Measurements from ENCODE around the gene MAPK8. TPM values are rescaled to one million over a fixed set of nuclear protein-coding genes. Genes with fewer than 3 reads are reported as not detected.

MAPK8 gene
- total and polyA plus RNA-seq, 9 of the 15 experiments (the other 6 are each of a cell fraction or from before 2014, with no cell fraction given) = 6.4 to 159 (median 71.0) TPM

DNA sequence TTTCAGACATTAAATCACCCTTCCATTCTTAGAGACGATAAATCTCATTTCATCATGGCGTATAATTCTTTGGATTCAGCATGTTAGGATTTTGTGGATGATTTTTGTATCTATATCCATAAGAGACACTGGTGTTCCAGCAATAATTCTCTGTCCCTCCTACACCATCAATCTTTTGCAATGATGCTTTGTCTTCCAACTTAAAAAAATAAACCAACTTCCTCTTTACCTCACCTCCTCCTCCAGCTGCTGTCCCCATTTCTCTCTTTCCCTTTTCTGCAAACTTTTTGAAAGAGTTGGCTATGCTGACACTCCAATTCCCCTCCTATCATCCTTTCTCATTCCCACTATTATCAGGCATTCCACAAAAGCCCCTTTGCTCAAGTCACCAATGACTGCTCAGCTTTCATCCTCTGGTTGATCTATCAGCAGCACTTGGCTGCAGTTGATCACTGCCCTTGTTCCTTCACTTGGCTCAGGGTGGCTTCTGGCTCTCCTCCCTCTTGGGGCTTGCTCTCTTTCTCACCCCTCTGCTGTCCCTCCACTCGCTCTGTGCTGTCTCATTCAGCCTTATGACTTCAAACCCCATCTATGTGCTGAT, 168.4 kb downstream of the MAPK8 start (continued):
- TF ChIP-seq AFF1 (IDR thresholded peaks at IDR 0.05; ENCODE audit: low read depth in 1 of 2, partially characterized antibody in 2 of 2) = no peak
- TF ChIP-seq, protein P1, sequence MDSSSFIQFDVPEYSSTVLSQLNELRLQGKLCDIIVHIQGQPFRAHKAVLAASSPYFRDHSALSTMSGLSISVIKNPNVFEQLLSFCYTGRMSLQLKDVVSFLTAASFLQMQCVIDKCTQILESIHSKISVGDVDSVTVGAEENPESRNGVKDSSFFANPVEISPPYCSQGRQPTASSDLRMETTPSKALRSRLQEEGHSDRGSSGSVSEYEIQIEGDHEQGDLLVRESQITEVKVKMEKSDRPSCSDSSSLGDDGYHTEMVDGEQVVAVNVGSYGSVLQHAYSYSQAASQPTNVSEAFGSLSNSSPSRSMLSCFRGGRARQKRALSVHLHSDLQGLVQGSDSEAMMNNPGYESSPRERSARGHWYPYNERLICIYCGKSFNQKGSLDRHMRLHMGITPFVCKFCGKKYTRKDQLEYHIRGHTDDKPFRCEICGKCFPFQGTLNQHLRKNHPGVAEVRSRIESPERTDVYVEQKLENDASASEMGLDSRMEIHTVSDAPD (CRISPR knock-in tag; IDR thresholded peaks at IDR 0.05) = no peak
- TF ChIP-seq CGGBP1 (CRISPR knock-in tag; IDR thresholded peaks at IDR 0.05) = no peak
- no peak for TF ChIP-seq RUNX1 (IDR thresholded peaks at IDR 0.05; ENCODE audit: low read depth)
- TF ChIP-seq, protein P2, sequence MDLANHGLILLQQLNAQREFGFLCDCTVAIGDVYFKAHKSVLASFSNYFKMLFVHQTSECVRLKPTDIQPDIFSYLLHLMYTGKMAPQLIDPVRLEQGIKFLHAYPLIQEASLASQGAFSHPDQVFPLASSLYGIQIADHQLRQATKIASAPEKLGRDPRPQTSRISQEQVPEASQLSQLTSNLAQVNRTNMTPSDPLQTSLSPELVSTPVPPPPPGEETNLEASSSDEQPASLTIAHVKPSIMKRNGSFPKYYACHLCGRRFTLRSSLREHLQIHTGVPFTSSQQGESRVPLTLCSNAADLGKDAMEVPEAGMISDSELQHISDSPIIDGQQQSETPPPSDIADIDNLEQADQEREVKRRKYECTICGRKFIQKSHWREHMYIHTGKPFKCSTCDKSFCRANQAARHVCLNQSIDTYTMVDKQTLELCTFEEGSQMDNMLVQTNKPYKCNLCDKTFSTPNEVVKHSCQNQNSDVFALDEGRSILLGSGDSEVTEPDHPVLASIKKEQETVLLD (IDR thresholded peaks at IDR 0.05) = no peak
- TF ChIP-seq ZNF146 (CRISPR knock-in tag; IDR thresholded peaks at IDR 0.05; ENCODE audit: unreplicated experiment) = no peak
- no peak for TF ChIP-seq ETS2 (tag; IDR thresholded peaks at IDR 0.05; ENCODE audit: borderline replicate concordance, poor library complexity, severe bottlenecking)
- TF ChIP-seq, protein P3, sequence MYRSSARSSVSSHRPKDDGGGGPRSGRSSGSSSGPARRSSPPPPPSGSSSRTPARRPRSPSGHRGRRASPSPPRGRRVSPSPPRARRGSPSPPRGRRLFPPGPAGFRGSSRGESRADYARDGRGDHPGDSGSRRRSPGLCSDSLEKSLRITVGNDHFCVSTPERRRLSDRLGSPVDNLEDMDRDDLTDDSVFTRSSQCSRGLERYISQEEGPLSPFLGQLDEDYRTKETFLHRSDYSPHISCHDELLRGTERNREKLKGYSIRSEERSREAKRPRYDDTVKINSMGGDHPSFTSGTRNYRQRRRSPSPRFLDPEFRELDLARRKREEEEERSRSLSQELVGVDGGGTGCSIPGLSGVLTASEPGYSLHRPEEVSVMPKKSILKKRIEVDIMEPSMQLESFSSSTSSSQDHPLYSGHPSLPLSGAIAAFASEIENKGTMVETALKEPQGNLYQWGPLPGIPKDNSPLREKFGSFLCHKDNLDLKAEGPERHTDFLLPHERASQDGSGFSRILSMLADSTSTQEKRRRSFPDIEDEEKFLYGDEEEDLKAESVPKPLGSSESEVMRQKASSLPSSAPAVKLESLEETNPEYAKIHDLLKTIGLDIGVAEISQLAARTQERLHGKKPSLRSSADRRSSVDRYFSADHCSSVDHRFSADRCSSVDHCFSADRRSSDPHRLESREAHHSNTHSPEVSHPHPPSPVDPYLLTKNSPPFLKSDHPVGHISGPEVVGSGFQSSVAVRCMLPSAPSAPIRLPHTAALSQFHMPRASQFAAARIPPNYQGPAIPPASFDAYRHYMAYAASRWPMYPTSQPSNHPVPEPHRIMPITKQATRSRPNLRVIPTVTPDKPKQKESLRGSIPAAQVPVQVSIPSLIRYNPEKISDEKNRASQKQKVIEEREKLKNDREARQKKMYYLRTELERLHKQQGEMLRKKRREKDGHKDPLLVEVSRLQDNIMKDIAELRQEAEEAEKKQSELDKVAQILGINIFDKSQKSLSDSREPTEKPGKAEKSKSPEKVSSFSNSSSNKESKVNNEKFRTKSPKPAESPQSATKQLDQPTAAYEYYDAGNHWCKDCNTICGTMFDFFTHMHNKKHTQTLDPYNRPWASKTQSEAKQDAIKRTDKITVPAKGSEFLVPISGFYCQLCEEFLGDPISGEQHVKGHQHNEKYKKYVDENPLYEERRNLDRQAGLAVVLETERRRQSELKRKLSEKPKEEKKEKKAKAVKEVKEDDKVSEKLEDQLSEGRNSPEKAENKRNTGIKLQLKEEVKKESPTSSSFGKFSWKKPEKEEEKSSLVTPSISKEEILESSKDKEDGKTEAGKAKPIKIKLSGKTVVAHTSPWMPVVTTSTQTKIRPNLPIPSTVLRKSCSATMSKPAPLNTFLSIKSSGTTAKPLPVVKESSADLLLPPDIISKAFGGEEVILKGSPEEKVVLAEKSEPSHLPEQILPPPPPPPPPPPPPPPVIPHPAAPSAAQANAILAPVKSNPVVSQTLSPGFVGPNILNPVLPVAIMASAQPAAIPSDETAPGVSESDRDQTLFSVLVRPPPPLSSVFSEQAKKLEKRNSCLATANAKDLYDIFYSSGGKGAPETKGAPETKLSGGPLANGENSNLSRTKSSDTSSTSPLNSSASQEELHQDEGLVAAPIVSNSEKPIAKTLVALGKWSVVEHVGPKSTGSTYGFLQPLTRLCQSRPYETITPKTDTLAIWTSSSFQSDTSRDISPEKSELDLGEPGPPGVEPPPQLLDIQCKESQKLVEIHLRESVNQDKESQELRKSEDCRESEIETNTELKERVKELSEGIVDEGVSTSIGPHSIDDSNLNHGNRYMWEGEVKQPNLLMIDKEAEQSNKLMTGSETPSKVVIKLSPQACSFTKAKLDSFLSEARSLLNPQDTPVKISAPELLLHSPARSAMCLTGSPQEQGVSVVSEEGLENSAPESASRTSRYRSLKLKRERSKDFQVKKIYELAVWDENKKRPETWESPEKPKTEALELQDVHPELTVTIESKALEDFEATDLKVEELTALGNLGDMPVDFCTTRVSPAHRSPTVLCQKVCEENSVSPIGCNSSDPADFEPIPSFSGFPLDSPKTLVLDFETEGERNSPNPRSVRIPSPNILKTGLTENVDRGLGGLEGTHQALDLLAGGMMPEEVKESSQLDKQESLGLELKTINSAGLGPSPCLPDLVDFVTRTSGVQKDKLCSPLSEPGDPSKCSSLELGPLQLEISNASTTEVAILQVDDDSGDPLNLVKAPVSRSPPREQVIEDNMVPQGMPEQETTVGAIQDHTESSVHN (IDR thresholded peaks at IDR 0.05; ENCODE audit: borderline replicate concordance in 1 of 2, low read depth in 1 of 2) = no peak
- no peak for TF ChIP-seq ZNF165 (CRISPR knock-in tag; IDR thresholded peaks at IDR 0.05; ENCODE audit: borderline replicate concordance)
- no peak for TF ChIP-seq ZNF143 (CRISPR knock-in tag; IDR thresholded peaks at IDR 0.05)
- TF ChIP-seq RNF2 (IDR thresholded peaks at IDR 0.05) = no peak
- TF ChIP-seq DPF2 (IDR thresholded peaks at IDR 0.05) = no peak

All from K562 (cell line).